HepG2 (cell line): Measurements from ENCODE around the gene ZNF217. TPM values are rescaled to one million over a fixed set of nuclear protein-coding genes. Genes with fewer than 3 reads are reported as not detected.
A peak's percentile ranks its signal among the peaks of the same experiment; 100 is the strongest.

Source experiments
- ATF6 ChIP-seq: sonication (generic); formaldehyde crosslinking; conservative IDR thresholded peaks from 2 replicates; pipeline ENCODE4 v1.4.0; 2020; ENCODE audit warnings: missing genetic modification reagents
- DRAP1 ChIP-seq: IDR thresholded peaks from 2 replicates; pipeline ENCODE4 v1.6.1; 2016; ENCODE audit warnings: missing genetic modification reagents, missing compliant biosample characterization
- ELF1 ChIP-seq: sonication (generic); formaldehyde crosslinking; IDR thresholded peaks from 2 replicates; pipeline ENCODE4 v1.4.0; 2020; ENCODE audit warnings: missing genetic modification reagents
- FOXA3 ChIP-seq: IDR thresholded peaks from 2 replicates; pipeline ENCODE4 v1.6.1; 2016; ENCODE audit warnings: missing genetic modification reagents, missing compliant biosample characterization
- GPBP1L1 ChIP-seq: sonication (generic); formaldehyde crosslinking; IDR thresholded peaks from 2 replicates; pipeline ENCODE4 v1.5.0; 2020; ENCODE audit warnings: mild to moderate bottlenecking, missing genetic modification reagents
- HHEX ChIP-seq: IDR thresholded peaks from 2 replicates; pipeline ENCODE4 v1.6.1; 2016; ENCODE audit warnings: control low read depth
- HMG20A ChIP-seq: IDR thresholded peaks from 2 replicates; pipeline ENCODE4 v1.6.1; 2016; ENCODE audit warnings: borderline replicate concordance
- KDM3A ChIP-seq: IDR thresholded peaks from 2 replicates; pipeline ENCODE4 v1.6.1; 2018; ENCODE audit warnings: low read depth, missing compliant biosample characterization
- NFIC ChIP-seq: IDR thresholded peaks from 2 replicates; pipeline ENCODE4 v1.6.1; 2012; ENCODE audit warnings: mild to moderate bottlenecking, low read length, inconsistent platforms
- NFKB2 ChIP-seq: sonication (generic); formaldehyde crosslinking; IDR thresholded peaks from 2 replicates; pipeline ENCODE4 v1.4.0; 2020; ENCODE audit warnings: missing genetic modification reagents, borderline replicate concordance
- POGK ChIP-seq: sonication (generic); formaldehyde crosslinking; conservative IDR thresholded peaks from 2 replicates; pipeline ENCODE4 v1.8.0; 2022; ENCODE audit warnings: mild to moderate bottlenecking, moderate library complexity, missing genetic modification reagents
- SMAD3 ChIP-seq: sonication (generic); formaldehyde crosslinking; IDR thresholded peaks from 2 replicates; pipeline ENCODE4 v1.4.0; 2020; ENCODE audit warnings: missing genetic modification reagents
- SRY ChIP-seq: sonication (generic); formaldehyde crosslinking; IDR thresholded peaks from 2 replicates; pipeline ENCODE4 v1.8.0; 2022; ENCODE audit warnings: mild to moderate bottlenecking, missing genetic modification reagents
- ZBTB44 ChIP-seq: sonication (generic); formaldehyde crosslinking; IDR thresholded peaks from 2 replicates; pipeline ENCODE4 v1.4.0; 2020; ENCODE audit warnings: missing genetic modification reagents
- ZKSCAN1 ChIP-seq: fragments of 150-350 bp; IDR thresholded peaks from 2 replicates; pipeline ENCODE4 v1.6.1; 2014; ENCODE audit warnings: low read length
- ZMYM2 ChIP-seq: sonication (generic); formaldehyde crosslinking; IDR thresholded peaks from 2 replicates; pipeline ENCODE4 v1.8.0; 2022; ENCODE audit warnings: mild to moderate bottlenecking, missing genetic modification reagents
- ZNF12 ChIP-seq: sonication (generic); formaldehyde crosslinking; IDR thresholded peaks from 2 replicates; pipeline ENCODE4 v1.5.0; 2020; ENCODE audit warnings: missing genetic modification reagents
- ZNF607 ChIP-seq: sonication (generic); formaldehyde crosslinking; IDR thresholded peaks from 2 replicates; pipeline ENCODE4 v1.5.1; 2020; ENCODE audit warnings: missing genetic modification reagents, mild to moderate bottlenecking, borderline replicate concordance
- ZNF614 ChIP-seq: IDR thresholded peaks from 2 replicates; pipeline ENCODE4 v1.6.1; 2018; ENCODE audit warnings: missing biosample characterization, missing genetic modification reagents, inconsistent platforms, borderline replicate concordance
- ZNF747 ChIP-seq: sonication (generic); formaldehyde crosslinking; IDR thresholded peaks from 2 replicates; pipeline ENCODE4 v1.8.1; 2023; ENCODE audit warnings: missing genetic modification reagents, mild to moderate bottlenecking, borderline replicate concordance
- ZNF784 ChIP-seq: sonication (generic); formaldehyde crosslinking; IDR thresholded peaks from 2 replicates; pipeline ENCODE4 v1.5.1; 2020; ENCODE audit warnings: missing genetic modification reagents, mild to moderate bottlenecking, borderline replicate concordance
- polyA plus RNA-seq, 8 experiments: library from polyadenylated mRNA; depleted of rRNA in 3 of 8; stranded (reverse) in 7 of 8; unstranded in 1 of 8; fragments of >200 nt; fragmentation: Illumina TruSeq in 4 of 8; extraction: Trizol in 4 of 8; gene quantifications; 2 replicates each; pipeline versions ENCODE4 v1.2.1 to v1.2.3, GENCODE V29; 2011 to 2016; ENCODE audit warnings: low read depth in 4 of 8, missing spikeins in 1 of 8, mixed read lengths in 1 of 8; ENCODE audit not compliant: insufficient read depth in 1 of 8
- total RNA-seq, 5 experiments: library from RNA; depleted of rRNA; stranded (reverse); fragments of >200 nt; fragmentation: Illumina TruSeq; extraction: Trizol; gene quantifications; 2 replicates each; pipeline ENCODE4 v1.2.3, GENCODE V29; 2016; ENCODE audit warnings: low read depth in 1 of 5

The ZNF217 gene
- total and polyA plus RNA-seq, 2 of the 13 experiments (the other 11 are each of a cell fraction or from before 2014, with no cell fraction given), result 22.3 to 29.8 TPM

- TF ChIP-seq ZBTB44 (no peak), NFIC (peak; percentile 79), POGK (CRISPR knock-in tag) (peak; percentile 91), ZNF12 (CRISPR knock-in tag) (peak; percentile 35; the same call in 1 of the 2 replicates), KDM3A (CRISPR knock-in tag) (peak; percentile 83), ZNF747 (CRISPR knock-in tag) (peak; percentile 89), HHEX (CRISPR knock-in tag) (peak; percentile 56), NFKB2 (CRISPR knock-in tag) (no peak), DRAP1 (peak; percentile 94), SMAD3 (CRISPR knock-in tag) (peak; percentile 84; the same call in 1 of the 2 replicates), ELF1 (no peak; the same call in 1 of the 2 replicates), ZMYM2 (CRISPR knock-in tag) (peak; percentile 99), ZNF614 (CRISPR knock-in tag) (peak; percentile 83), FOXA3 (peak; percentile 88), ZKSCAN1 (peak; percentile 47; the same call in 1 of the 2 replicates), ZNF784 (CRISPR knock-in tag) (peak; percentile 41; the same call in 1 of the 2 replicates), GPBP1L1 (CRISPR knock-in tag) (no peak), SRY (CRISPR knock-in tag) (no peak), ZNF607 (peak; percentile 83; the same call in 1 of the 2 replicates), HMG20A (CRISPR knock-in tag) (peak; percentile 84), ATF6 (no peak; the same call in 1 of the 2 replicates)
These were observed 48.8 kb upstream of the ZNF217 start (continued) for GRCh38 chr20:53642196-53643030.
